GM10847 (cell line): ENCODE measurements around the gene COPS6.
A peak's percentile ranks its signal among the peaks of the same experiment; 100 is the strongest.

ENCODE experiments used
- POLR2A ChIP-seq: IDR thresholded peaks from 2 replicates; pipeline ENCODE4 v1.6.1; 2011; ENCODE audit not compliant: insufficient read length; ENCODE audit errors: extremely low read depth

COPS6 gene

DNA sequence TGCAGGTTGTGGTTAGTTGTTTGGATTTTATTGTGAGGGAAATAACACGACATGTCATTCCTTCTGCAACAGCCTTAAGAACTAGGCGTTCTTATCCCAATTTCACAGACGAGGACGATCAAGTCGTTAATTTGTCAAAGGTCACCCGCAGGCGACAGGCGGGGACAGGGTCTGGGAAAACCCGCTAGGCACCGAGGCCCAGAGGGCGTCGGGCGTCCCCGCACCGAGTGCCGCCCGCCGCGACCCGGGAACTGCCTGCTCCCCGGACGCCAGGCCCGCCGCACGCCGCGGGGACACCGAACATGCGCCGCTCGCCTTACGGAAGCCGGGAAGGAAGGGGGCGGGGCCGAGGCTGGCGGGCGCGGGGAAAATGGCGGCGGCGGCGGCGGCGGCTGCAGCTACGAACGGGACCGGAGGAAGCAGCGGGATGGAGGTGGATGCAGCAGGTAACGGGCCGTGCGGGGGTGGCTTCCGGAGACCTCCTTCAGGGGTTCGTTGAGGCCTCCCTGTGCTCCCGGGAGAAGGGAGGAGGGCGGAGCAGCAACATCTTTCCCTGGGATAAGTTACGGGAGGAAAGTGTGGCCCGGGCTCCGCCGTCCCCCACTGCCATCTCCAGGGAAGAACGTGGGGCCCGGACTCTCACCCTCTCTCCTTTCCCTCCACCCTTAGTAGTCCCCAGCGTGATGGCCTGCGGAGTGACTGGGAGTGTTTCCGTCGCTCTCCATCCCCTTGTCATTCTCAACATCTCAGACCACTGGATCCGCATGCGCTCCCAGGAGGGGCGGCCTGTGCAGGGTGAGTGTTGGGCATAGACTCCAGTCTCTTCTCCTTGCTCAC lies at the start of gene COPS6:
Gene COPS6 (plus strand): TSS at position 349 of the 837 bp plus-strand sequence. CDS start 22 bp downstream, at position 371.
- TF ChIP-seq POLR2A, result peak; percentile 96

DNA sequence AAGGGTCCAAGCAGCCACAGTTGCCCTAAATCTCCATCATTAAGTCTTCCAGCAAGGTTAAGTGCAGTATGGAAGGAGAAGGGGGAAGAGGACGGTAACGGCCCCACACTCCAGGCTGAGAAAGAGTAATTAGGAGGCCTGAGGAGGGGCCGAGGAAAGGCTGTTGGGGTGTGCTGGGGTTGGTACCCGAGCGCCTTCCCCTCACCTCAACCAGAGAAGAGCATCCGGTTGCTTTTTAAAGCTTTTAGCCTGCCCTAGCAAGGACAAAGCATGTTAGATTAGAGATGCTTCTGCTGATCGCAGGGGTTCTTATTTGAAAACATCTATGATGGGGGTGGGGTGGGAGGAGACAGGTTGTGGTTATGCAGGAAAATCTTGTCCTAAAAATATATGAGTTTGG lies 48.2 kb upstream of the COPS6 start:
- TF ChIP-seq POLR2A, result no peak

DNA sequence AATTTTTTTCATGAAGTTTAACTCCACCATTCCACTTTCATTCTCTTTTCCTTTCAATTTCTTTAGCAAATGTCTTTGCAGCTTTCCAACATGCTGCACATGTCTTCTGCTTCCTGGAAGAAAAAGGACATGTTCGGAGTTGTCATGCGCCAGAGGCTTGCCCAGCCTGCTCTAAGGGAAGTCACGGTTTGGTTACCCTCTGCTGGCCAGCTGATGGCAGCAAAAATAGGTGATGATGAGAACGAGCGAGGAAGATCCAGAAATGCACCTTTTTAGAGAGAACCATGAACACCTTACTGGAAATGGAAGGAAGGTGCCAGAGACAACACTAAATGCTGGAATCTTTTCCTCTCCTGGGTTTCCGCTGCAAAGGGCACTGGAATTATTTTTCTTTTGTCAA lies 44.1 kb upstream of the COPS6 start:
- TF ChIP-seq POLR2A, result no peak

DNA sequence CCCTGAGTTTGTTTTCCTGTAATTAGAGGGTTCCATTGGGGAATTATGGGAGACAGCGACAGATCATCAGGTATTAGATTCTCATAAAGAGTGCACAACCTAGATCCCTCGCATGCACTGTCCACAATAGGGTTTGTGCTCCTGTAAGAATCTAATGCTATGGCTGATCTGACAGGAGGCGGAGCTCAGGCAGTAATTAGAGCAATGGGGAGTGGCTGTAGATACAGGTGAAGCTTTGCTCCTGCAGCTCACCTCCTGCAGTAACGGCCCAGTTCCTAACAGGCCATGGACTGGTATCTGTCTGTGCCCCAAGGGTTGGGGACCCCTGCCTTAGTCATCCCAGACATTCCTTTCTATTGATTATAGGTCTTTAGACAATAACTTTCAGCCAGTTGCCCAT lies 40.1 kb upstream of the COPS6 start:
- no peak for TF ChIP-seq POLR2A

DNA sequence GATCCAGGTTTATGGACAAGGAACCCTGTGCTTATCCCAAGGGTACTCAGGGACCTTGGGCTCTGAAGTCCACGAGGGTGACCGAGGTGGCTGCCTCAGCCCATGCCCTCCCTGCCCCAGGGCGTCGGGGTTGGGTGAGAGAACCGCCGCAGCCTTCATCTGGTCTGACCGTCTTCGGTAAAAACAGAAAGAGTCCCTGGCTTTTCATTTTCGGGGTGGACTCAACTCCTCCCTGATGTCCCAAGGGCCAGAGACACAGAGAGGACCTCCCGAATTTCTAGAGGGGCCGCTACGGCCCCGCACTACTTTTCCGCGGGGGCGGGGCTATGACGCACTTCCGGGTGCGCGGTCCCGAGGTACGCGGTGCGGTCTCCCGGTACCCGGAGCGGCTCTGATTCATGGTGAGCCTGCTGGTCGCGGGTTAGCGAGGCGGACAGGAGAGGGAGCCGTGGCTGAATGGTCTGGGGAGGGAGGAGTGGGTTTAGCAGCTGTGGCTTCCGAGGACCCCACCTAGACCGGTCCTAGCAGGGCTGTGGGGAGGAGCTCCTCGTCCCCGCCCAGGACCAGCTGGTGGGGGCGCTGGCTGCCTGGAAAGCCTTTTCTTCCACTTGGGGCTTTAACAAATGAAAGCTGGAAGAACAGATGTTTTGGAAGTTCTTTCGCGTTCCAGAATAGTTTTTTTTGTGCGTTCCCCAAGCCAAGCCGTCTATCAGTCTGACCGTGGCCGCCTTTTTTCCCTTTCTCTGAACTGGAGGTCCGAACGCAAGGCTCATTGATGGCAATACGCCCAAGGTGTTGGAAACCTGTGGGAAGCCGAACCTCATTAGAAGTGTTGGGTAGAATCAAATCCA lies 39.1 kb upstream of the COPS6 start, which contains the start of gene ZSCAN21:
Gene ZSCAN21 (plus strand): TSS at position 334 of the 851 bp plus-strand sequence. CDS start 7,233 bp downstream, outside the sequence.
- peak; percentile 89 for TF ChIP-seq POLR2A

DNA sequence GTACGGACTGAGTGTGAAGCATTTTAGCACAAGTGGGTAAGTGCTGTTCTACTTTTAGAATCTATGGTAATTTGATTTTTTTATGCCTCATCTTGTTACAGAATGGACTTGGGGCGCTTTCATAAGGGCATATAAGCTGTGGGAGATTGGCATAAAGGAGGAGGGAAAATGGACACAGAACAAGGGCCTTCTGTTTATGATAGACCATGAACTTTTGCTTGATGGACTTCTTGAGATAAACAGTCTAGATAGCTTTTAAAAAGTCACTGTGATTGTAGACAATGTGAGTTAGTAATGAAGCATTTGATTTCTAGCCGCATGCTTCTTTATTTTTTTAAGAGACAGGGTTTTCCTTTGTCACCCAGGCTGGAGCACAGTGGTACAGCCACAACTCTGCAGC lies 37.2 kb upstream of the COPS6 start:
- TF ChIP-seq POLR2A, result no peak

DNA sequence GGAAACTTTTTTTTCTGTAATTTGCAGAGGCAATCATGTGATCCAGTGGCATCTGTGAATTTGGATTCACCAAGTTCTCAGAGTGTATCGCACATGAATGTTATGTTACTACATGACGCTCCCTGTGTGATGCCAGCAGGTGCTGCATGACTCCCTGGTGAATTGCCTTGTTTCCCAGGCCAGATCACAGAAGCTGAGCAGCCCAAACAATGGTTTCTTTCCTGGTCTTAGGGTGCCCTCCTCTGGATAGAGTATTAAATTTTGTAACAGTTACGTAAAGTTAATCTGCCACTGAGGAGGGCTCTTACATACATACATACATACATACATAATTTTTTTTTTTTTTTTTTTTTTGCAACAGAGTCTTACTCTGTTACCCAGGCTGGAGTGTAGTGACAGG lies 35.6 kb upstream of the COPS6 start:
- TF ChIP-seq POLR2A, result no peak

DNA sequence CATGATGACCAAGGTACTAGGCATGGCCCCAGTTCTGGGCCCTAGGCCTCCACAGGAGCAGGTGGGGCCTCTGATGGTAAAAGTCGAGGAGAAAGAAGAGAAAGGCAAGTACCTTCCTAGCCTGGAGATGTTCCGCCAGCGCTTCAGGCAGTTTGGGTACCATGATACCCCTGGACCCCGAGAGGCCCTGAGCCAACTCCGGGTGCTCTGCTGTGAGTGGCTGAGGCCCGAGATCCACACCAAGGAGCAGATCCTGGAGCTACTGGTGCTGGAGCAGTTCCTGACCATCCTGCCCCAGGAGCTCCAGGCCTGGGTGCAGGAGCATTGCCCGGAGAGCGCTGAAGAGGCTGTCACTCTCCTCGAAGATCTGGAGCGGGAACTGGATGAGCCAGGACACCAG lies 31.8 kb upstream of the COPS6 start:
- no peak for TF ChIP-seq POLR2A

DNA sequence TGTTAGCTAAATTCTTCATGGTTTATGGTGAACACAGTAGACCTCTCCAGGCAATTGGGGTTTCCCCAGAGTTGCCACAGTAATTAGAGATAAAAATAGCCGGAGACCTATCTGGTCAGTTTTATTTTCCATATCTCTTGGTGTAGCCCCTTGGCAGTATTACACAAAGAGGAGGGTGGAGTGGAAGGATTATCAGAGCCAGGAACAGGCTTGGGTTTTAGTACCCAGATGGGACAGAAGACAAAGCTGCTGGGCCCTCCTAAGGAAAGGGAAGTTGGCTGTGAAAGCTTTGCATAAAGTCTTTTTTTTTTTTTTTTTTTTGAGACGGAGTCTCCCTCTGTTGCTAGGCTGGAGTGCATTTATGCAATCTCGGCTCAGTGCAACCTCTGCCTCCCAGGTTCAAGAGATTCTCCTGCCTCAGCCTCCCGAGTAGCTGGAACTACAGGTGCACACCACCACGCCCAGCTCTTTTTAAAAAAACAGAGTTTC lies 29.5 kb upstream of the COPS6 start:
- TF ChIP-seq POLR2A, result no peak

DNA sequence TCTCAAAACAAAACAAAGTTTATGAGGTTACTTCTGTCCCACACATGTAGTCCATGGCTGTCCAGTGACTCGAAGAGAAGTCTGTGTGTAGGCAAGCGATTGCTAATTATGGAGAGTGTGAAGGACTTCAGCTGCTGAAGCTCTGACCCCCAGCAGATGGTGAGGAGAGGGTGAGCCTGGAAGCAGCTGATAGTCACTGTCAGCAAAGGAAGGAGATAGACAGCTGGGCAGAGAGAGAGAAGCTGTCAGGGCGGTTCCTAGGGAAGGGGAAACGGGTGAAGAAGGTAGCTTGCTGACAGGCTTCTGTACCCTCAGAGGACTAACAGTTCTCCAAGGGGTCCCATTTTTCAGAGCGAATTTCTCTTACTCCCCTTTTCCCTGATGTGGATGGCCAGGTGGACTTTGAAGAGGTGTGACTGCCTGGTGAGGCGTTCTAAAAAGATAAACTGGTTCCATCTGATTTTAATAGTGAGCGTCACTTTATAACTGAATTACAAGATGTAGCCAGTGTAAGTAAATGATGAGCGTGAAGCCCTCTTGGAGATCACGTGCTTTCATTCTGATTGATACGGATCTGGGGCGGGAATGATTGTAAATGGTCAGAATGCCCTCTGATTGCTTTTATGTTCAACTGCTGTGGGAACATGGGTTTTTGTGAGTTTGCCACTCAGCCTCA lies 27.1 kb upstream of the COPS6 start:
- TF ChIP-seq POLR2A, result no peak

DNA sequence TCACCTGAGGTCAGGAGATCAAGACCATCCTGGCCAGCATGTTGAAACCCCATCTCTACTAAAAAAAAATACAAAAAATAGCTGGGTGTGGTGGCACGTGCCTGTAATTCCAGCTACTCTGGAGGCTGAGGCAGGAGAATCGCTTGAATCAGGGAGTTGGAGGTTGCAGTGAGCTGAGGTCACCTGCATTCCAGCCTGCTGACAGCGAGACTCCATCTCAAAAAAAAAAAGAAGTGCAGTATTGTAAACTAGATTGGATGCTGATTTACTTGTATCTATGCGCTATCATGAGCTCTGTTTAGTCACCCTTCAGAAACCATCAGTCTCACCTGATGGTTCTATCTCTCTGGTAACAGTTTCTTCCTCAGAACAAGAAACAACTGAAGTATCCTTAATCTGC lies 25.4 kb upstream of the COPS6 start:
- no peak for TF ChIP-seq POLR2A

DNA sequence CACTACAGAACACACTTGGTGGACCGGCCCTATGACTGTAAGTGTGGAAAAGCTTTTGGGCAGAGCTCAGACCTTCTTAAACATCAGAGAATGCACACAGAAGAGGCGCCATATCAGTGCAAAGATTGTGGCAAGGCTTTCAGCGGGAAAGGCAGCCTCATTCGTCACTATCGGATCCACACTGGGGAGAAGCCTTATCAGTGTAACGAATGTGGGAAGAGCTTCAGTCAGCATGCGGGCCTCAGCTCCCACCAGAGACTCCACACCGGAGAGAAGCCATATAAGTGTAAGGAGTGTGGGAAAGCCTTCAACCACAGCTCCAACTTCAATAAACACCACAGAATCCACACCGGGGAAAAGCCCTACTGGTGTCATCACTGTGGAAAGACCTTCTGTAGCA lies 24.6 kb upstream of the COPS6 start:
- TF ChIP-seq POLR2A, result no peak

DNA sequence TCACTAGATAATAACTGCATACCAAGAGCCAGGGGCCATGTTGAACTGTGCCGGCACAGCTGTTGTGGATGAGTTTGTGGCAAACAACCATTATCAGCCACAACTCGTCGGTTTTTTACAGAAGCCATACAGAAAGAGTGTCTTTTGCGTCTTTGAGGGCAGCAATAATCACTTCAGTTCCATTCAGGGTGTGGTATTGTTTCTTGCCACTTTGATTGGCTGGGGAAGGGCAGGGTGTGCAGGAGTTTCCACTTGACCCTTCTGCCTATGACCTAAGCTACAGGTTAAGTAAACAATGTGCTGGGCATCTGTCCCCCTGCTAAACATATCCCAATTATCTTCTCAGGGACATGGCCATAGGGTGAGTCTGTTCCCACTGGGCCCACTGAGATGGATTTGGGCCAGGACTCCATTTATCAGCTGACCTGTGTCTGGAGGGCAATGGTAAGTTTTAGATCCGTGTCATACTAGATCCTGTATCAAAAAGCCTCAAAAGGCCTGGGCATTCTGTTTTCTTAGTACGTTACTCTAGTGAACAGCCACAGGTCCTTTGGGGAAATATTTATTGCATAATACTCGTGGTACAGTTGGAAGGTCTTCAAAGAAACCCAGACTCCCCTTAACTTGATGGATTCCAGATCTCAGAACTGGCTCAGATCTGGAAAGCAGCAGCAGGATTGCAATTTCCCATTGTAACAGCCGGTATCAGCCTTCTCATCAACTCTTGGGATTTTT lies 23.1 kb upstream of the COPS6 start:
- no peak for TF ChIP-seq POLR2A

DNA sequence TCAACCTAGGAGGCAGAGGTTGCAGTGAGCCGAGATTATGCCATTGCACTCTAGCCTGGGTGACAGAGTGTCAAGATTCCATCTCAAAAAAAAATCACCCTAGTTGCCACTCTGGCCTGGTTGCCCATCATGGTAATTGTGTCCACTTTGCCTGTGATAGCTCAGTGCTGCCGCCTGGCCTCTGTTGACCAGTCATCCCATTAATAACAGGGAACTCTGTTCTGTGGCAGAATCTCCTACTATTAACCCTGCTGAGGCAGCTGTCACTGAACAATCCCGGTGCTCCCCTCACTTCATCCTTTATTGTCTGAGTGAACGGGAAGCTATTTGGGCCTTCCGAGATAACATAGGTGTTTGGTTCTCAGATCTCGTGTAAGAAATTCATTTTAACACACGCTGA lies 21.8 kb upstream of the COPS6 start:
- TF ChIP-seq POLR2A, result no peak

DNA sequence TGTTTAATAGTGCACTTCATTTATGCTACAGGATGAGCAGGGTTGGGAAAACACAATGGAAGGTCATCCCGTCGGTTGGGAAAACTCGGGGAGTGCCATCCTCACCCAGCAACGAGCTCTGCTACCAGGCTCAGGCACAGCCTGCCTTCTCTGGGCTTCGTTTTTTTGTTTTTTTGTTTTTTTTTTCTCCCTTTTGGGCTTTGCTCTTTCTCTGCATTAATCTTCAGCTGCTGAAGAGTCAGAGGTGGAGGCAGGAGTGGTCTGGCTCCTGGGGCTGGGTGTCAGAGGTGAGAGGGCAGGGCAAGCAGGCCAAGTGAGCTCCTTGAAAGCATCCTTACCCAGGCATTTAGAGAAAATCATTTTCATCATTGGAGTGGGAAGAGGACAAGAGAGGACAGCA lies 18.8 kb upstream of the COPS6 start:
- no peak for TF ChIP-seq POLR2A
